CD4-positive, CD25-positive, alpha-beta regulatory T cell (primary cell): ENCODE data around the gene PPARD. TPM values are rescaled to one million over a fixed set of nuclear protein-coding genes. Genes with fewer than 3 reads are reported as not detected.
"Not testable (repeated sequence)": the region's sequence is repeated elsewhere in the genome, so short reads cannot be mapped to it uniquely, and the experiment has no call there.

Source experiments
- ATAC-seq, 2 donors: fragments of 150-1000 bp; cut with Tn5 transposase; one replicate each; pipeline ENCODE4 v1.10.0; 2021; ENCODE audit warnings: low read depth in 2 of 2, moderate number of reproducible peaks in 2 of 2, moderate library complexity in 1 of 2
- DNase-seq, 3 donors: peaks; one replicate each; pipeline versions ENCODE4 v3.0.0 to v3.0.0-alpha.2; 2012 to 2022; ENCODE audit warnings: mixed read lengths in 1 of 3
- H3K27ac ChIP-seq: one replicate; pipeline ENCODE4 v1.7.0; 2013; ENCODE audit warnings: mild to moderate bottlenecking, low read length; ENCODE audit not compliant: insufficient read depth, poor library complexity, severe bottlenecking
- H3K27me3 ChIP-seq: one replicate; pipeline ENCODE4 v1.7.0; 2013; ENCODE audit warnings: low read length; ENCODE audit not compliant: control insufficient read depth, insufficient read depth
- H3K36me3 ChIP-seq: one replicate; pipeline ENCODE4 v1.7.0; 2013; ENCODE audit warnings: mild to moderate bottlenecking, low read length, moderate library complexity; ENCODE audit not compliant: control insufficient read depth, insufficient read depth
- H3K4me1 ChIP-seq: 2 replicates; pipeline ENCODE4 v1.7.0; 2013; ENCODE audit warnings: mild to moderate bottlenecking, low read length; ENCODE audit not compliant: insufficient read depth, control insufficient read depth, poor library complexity, severe bottlenecking
- H3K4me3 ChIP-seq: one replicate; pipeline ENCODE4 v1.7.0; 2013; ENCODE audit warnings: low read depth, mild to moderate bottlenecking, low read length, moderate library complexity
- H3K9me3 ChIP-seq, 2 experiments: 1 replicate in 1 of 2; 2 replicates in 1 of 2; pipeline ENCODE4 v1.7.0; 2013; ENCODE audit warnings: low read length in 2 of 2, mild to moderate bottlenecking in 1 of 2, moderate library complexity in 1 of 2; ENCODE audit not compliant: control insufficient read depth in 2 of 2
- H3K27ac Mint-ChIP-seq, 3 donors: one replicate each; pipeline ENCODE4 v1.8.0; 2020 to 2022; ENCODE audit warnings: mild to moderate bottlenecking in 3 of 3, mixed read lengths in 3 of 3, moderate library complexity in 2 of 3
- H3K27me3 Mint-ChIP-seq: one replicate; pipeline ENCODE4 v1.8.0; 2022; ENCODE audit warnings: mild to moderate bottlenecking, mixed read lengths
- H3K36me3 Mint-ChIP-seq: one replicate; pipeline ENCODE4 v1.8.0; 2020; ENCODE audit warnings: mixed read lengths
- H3K4me1 Mint-ChIP-seq, 4 donors: one replicate each; pipeline ENCODE4 v1.8.0; 2020 to 2022; ENCODE audit warnings: mixed read lengths in 4 of 4, mild to moderate bottlenecking in 1 of 4
- H3K4me3 Mint-ChIP-seq, 4 donors: one replicate each; pipeline ENCODE4 v1.8.0; 2020 to 2022; ENCODE audit warnings: mild to moderate bottlenecking in 4 of 4, mixed read lengths in 4 of 4, moderate library complexity in 3 of 4
- H3K9me3 Mint-ChIP-seq, 7 donors: one replicate each; pipeline ENCODE4 v1.8.0; 2020 to 2022; ENCODE audit warnings: mixed read lengths in 7 of 7, mild to moderate bottlenecking in 3 of 7, moderate library complexity in 2 of 7
- polyA plus RNA-seq, 4 donors: library from polyadenylated mRNA; unstranded; fragments of 300-500 nt; fragmentation: Illumina TruSeq; gene quantifications; one replicate each; pipeline ENCODE4 v1.2.3, GENCODE V29; 2021
- total RNA-seq: library from RNA; stranded (reverse); gene quantifications from one replicate; pipeline ENCODE4 v1.2.3, GENCODE V29; 2022

Gene PPARD
- total and polyA plus RNA-seq, 5 donors from 2014 or later = 3.8 to 37.3 (median 5.9) TPM

- DNase-seq = no peak
These were observed 14.1 kb upstream of the PPARD start for GRCh38 chr6:35328108-35328723.

DNA sequence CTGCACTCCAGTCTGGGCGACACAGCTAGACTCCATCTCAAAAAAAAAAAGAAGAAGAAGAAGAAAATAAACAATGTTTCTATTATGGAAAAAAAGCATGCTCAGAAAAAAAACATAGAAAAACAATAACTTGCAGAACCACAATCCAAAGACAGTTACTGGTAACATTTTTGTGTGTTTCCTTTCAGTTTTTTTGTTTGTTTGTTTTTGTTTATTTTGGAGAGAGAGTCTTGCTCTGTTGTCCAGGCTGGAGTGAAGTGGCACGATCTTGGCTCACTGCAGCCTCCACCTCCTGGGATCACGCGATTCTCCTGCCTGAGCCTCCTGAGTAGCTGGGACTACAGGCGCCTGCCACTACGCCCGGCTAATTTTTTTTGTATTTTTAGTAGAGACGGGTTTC lies 13.4 kb upstream of the PPARD start:
- H3K9me3 Mint-ChIP-seq, ATAC-seq, H3K27ac ChIP-seq, H3K4me3 Mint-ChIP-seq, DNase-seq, H3K4me3 ChIP-seq, H3K9me3 ChIP-seq, H3K27ac Mint-ChIP-seq, H3K27me3 Mint-ChIP-seq, H3K27me3 ChIP-seq: not testable (repeated sequence)
- Histone ChIP-seq H3K36me3 (peaks cover 15% of the 10 kb centered on the region), H3K4me1 (peaks cover 20% of the 10 kb centered on the region)
- Mint-ChIP-seq H3K4me1 (peaks cover 9 to 39% (median 20%) of the 10 kb centered on the region in 4 donors), H3K36me3 (peaks cover 24% of the 10 kb centered on the region)

More at GRCh38 chr6:35328108-35328723, 14.1 kb upstream of the PPARD start:
- H3K9me3 ChIP-seq = no peaks in the 10 kb centered on the region
- Mint-ChIP-seq H3K4me3 (no peak overlapping the region), H3K9me3 (peaks cover 0 to 3% (median 0%) of the 10 kb centered on the region in 7 donors), H3K4me1 (peaks cover 9 to 34% (median 20%) of the 10 kb centered on the region in 4 donors), H3K36me3 (peaks cover 21% of the 10 kb centered on the region), H3K27ac (peak overlapping the region in 1 of 3 donors; percentile 68), H3K27me3 (no peaks in the 10 kb centered on the region)
- no peaks in the 10 kb centered on the region for H3K27me3 ChIP-seq
- H3K27ac ChIP-seq = no peak overlapping the region
- H3K4me1 ChIP-seq = peaks cover 20% of the 10 kb centered on the region
- H3K36me3 ChIP-seq = peaks cover 18% of the 10 kb centered on the region
- no peak for ATAC-seq
- no peak overlapping the region for H3K4me3 ChIP-seq

DNA sequence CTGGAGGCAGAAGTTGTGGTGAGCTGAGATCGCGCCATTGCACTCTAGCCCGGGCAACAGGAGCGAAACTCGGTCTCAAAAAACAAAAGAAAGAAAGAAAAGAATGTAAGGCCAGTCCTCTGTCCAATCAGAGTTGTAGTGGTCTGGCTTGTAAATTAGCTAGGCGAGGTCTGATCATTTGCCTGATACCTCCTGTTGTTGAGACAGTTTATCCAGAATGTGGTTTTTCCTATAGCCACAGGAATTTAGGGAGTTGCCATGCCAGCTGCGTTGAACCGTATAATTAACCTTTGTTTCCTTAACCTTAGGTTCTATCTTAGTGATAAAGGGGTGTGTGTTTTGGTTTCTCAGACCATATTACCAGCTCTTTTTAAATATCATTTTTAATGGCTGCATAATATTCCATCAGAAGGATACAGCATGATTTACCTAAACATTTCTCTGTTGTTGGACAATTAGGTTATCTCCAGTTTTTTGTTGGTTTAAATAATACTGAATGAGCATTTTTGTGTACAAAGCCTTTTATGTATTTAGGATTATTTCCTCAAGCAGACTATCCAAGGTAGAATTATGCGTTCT lies 11.7 kb upstream of the PPARD start:
- H3K27me3 Mint-ChIP-seq = no peaks in the 10 kb centered on the region
- Histone ChIP-seq H3K4me3 (no peak overlapping the region), H3K9me3 (no peaks in the 10 kb centered on the region), H3K36me3 (peaks cover 6% of the 10 kb centered on the region), H3K27me3 (no peaks in the 10 kb centered on the region), H3K27ac (no peak overlapping the region), H3K4me1 (peaks cover 20% of the 10 kb centered on the region)
- H3K4me3 Mint-ChIP-seq = no peak overlapping the region
- H3K27ac Mint-ChIP-seq = peak overlapping the region in 1 of 3 donors; percentile 26
- no peak for DNase-seq
- no peak for ATAC-seq
- H3K9me3 Mint-ChIP-seq = peaks cover 0 to 18% (median 0%) of the 10 kb centered on the region in 7 donors
- peaks cover 29% of the 10 kb centered on the region for H3K36me3 Mint-ChIP-seq
- peaks cover 9 to 41% (median 20%) of the 10 kb centered on the region in 4 donors for H3K4me1 Mint-ChIP-seq

DNA sequence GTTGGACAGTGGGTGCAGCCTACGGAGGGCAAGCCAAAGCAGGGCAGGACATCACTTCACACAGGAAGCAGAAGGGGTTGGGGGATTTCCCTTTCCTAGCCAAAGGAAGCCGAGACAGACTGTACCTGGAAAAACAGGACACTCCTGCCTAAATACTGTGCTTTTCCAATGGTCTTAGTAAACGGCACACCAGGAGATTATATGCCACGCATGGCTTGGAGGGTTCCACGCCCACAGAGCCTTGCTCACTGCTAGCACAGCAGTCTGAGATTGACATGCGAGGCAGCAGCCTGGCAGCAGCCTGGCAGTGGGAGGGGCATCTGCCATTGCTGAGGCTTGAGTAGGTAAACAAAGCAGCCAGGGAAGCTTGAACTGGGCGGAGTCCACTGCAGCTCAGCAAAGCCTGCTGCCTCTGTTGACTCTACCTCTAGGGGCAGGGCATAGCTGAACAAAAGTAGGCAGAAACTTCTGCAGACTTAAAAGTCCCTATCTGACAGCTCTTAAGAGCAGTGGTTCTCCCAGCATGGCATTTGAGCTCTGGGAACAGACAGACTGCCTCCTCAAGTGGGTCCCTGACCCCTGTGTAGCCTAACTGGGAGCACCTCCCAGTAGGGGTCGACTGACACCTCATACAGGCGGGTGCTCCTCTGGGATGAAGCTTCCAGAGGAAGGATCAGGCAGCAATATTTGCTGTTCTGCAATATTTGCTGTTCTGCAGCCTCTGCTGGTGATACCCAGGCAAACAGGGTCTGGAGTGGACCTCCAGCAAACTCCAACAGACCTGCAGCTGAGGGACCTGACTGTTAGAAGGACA lies 10.1 kb upstream of the PPARD start:
- H3K27me3 ChIP-seq, H3K27me3 Mint-ChIP-seq, H3K4me3 ChIP-seq, H3K36me3 ChIP-seq, H3K9me3 ChIP-seq, H3K27ac ChIP-seq: not testable (repeated sequence)
- peaks cover 14% of the 10 kb centered on the region for H3K4me1 ChIP-seq
- peak; percentile 75 to 82 for ATAC-seq
- Mint-ChIP-seq H3K27ac (peak overlapping the region; percentile 52 to 67 (median 65)), H3K4me1 (peaks cover 9 to 45% (median 21%) of the 10 kb centered on the region in 4 donors), H3K9me3 (peaks cover 0 to 22% (median 0%) of the 10 kb centered on the region in 7 donors), H3K36me3 (peaks cover 28% of the 10 kb centered on the region), H3K4me3 (peak overlapping the region in 3 of 4 donors; percentile 46 to 73 (median 57))
- peak; percentile 60 to 91 (median 78) for DNase-seq

GRCh38 chr6:35341557-35341956 lies 801 bp upstream of the PPARD start:
- Histone ChIP-seq H3K4me3 (no peak overlapping the region), H3K4me1 (peaks cover 40% of the 10 kb centered on the region), H3K27me3 (no peaks in the 10 kb centered on the region), H3K36me3 (peaks cover 6% of the 10 kb centered on the region), H3K27ac (no peak overlapping the region), H3K9me3 (no peaks in the 10 kb centered on the region)
- Mint-ChIP-seq H3K4me1 (peaks cover 4 to 55% (median 41%) of the 10 kb centered on the region in 4 donors), H3K4me3 (peak overlapping the region in 1 of 4 donors; percentile 98), H3K27me3 (no peaks in the 10 kb centered on the region), H3K9me3 (peaks cover 0 to 3% (median 0%) of the 10 kb centered on the region in 7 donors), H3K36me3 (peaks cover 17% of the 10 kb centered on the region), H3K27ac (peak overlapping the region in 2 of 3 donors; percentile 51 to 93)
- DNase-seq (no peak), ATAC-seq (no peak)

- DNase-seq (peak in 2 of 3 donors; percentile 21 to 30), ATAC-seq (no peak)
- Histone ChIP-seq H3K36me3 (peaks cover 10% of the 10 kb centered on the region), H3K4me1 (peaks cover 57% of the 10 kb centered on the region), H3K27ac (peak overlapping the region; percentile 89), H3K27me3 (no peaks in the 10 kb centered on the region), H3K9me3 (no peaks in the 10 kb centered on the region), H3K4me3 (peak overlapping the region; percentile 88)
- Mint-ChIP-seq H3K4me3 (peak overlapping the region; percentile 92 to 98 (median 97)), H3K36me3 (peaks cover 20% of the 10 kb centered on the region), H3K9me3 (no peaks in the 10 kb centered on the region), H3K4me1 (peaks cover 4 to 58% (median 40%) of the 10 kb centered on the region in 4 donors), H3K27ac (peak overlapping the region; percentile 92 to 94 (median 93)), H3K27me3 (no peaks in the 10 kb centered on the region)
These were observed 905 bp downstream of the PPARD start for GRCh38 chr6:35343092-35343834.
